NCI-H2029 (cell line): Measurements from ENCODE around the gene C1orf87.

ENCODE experiments used
- DNase-seq: peaks from one replicate; lab custom pipeline; 2025; lab: John Stamatoyannopoulos, UW

C1orf87 gene

GRCh38 chr1:60063561-60063960, 10.0 kb downstream of the C1orf87 start:
- DNase-seq = no peak

GRCh38 chr1:60059468-60059867, 14.1 kb downstream of the C1orf87 start:
- no peak for DNase-seq

GRCh38 chr1:60055336-60055735, 18.2 kb downstream of the C1orf87 start:
- DNase-seq = no peak

GRCh38 chr1:60054374-60054773, 19.2 kb downstream of the C1orf87 start:
- no peak for DNase-seq

GRCh38 chr1:60052601-60053000, 21.0 kb downstream of the C1orf87 start:
- DNase-seq = no peak

- no peak for DNase-seq
These were observed 22.4 kb downstream of the C1orf87 start for GRCh38 chr1:60051191-60051590.

GRCh38 chr1:60049188-60049587, 24.4 kb downstream of the C1orf87 start:
- DNase-seq = no peak

- DNase-seq = no peak
These were observed 28.7 kb downstream of the C1orf87 start for GRCh38 chr1:60044881-60045280.

- no peak for DNase-seq
These were observed 31.8 kb downstream of the C1orf87 start for GRCh38 chr1:60041783-60042182.

GRCh38 chr1:60037669-60038068, 35.9 kb downstream of the C1orf87 start:
- no peak for DNase-seq

- no peak for DNase-seq
These were observed 36.6 kb downstream of the C1orf87 start for GRCh38 chr1:60036856-60037460.

- no peak for DNase-seq
These were observed 37.6 kb downstream of the C1orf87 start for GRCh38 chr1:60035921-60036320.

- no peak for DNase-seq
These were observed 38.6 kb downstream of the C1orf87 start for GRCh38 chr1:60034999-60035398.

GRCh38 chr1:60033066-60033465, 40.5 kb downstream of the C1orf87 start:
- no peak for DNase-seq

GRCh38 chr1:60031146-60031545, 42.4 kb downstream of the C1orf87 start:
- DNase-seq = no peak

GRCh38 chr1:60025552-60025951, 48.0 kb downstream of the C1orf87 start:
- no peak for DNase-seq

GRCh38 chr1:60017508-60018205, 55.9 kb downstream of the C1orf87 start:
- DNase-seq = no peak

GRCh38 chr1:60010690-60011089, 62.9 kb downstream of the C1orf87 start:
- DNase-seq = no peak

- DNase-seq = no peak
These were observed 65.1 kb downstream of the C1orf87 start for GRCh38 chr1:60008500-60008899.

- no peak for DNase-seq
These were observed 72.9 kb downstream of the C1orf87 start for GRCh38 chr1:60000625-60001024.

GRCh38 chr1:59999746-60000145, 73.8 kb downstream of the C1orf87 start:
- DNase-seq = no peak

GRCh38 chr1:59999006-59999405, 74.6 kb downstream of the C1orf87 start:
- DNase-seq = no peak

- no peak for DNase-seq
These were observed 76.0 kb downstream of the C1orf87 start for GRCh38 chr1:59997479-59998115.
